Measurements from ENCODE around the gene NTSR2.

GRCh38 chr2:11611251-11611650 lies 58.7 kb downstream of the NTSR2 start:
- TF ChIP-seq CTCF (conservative IDR thresholded peaks at IDR 0.05) = no peak
- TF ChIP-seq ZFX (IDR thresholded peaks at IDR 0.05) = no peak

Measured in C4-2B (cell line).